OCI-LY3 (cell line): ENCODE measurements around the gene KRT23.

Source experiments
- H2AFZ ChIP-seq: fragments of 200-600, 300-600 bp; shearing (Covaris generic); 2 replicates; pipeline ENCODE4 v1.6.0; 2014; ENCODE audit warnings: antibody characterized with exemption, low read depth, low read length
- H3K27ac ChIP-seq: fragments of 200-600, 300-600 bp; sonication (generic); 2 replicates; pipeline ENCODE4 v1.5.1; 2014; ENCODE audit warnings: mild to moderate bottlenecking, low read length, moderate library complexity, mixed read lengths
- H3K27me3 ChIP-seq: fragments of 200-600, 300-600 bp; sonication (generic); 2 replicates; pipeline ENCODE4 v1.6.1; 2014; ENCODE audit warnings: low read depth, low read length, mixed read lengths
- H3K36me3 ChIP-seq: fragments of 200-600, 300-600 bp; sonication (generic); replicated peaks from 2 replicates; pipeline ENCODE3; 2014; ENCODE audit warnings: low read depth, low read length, mixed read lengths
- H3K4me1 ChIP-seq: fragments of 300-600, 200-600 bp; sonication (generic); 2 replicates; pipeline ENCODE4 v1.6.1; 2014; ENCODE audit warnings: low read length, mixed read lengths
- H3K4me2 ChIP-seq: fragments of 200-600, 300-600 bp; sonication (generic); 2 replicates; pipeline ENCODE4 v1.6.1; 2014; ENCODE audit warnings: low read length, mixed read lengths
- H3K4me3 ChIP-seq: fragments of 300-600, 200-600 bp; sonication (generic); 2 replicates; pipeline ENCODE4 v1.5.1; 2014; ENCODE audit warnings: antibody characterized with exemption, mild to moderate bottlenecking, low read length, moderate library complexity
- H3K79me2 ChIP-seq: fragments of 300-600, 200-600 bp; shearing (Covaris generic); 2 replicates; pipeline ENCODE4 v1.6.1; 2014; ENCODE audit warnings: mild to moderate bottlenecking, low read length, mixed read lengths
- H3K9ac ChIP-seq: fragments of 300-600, 200-600 bp; shearing (Covaris generic); 2 replicates; pipeline ENCODE4 v1.6.0; 2014; ENCODE audit warnings: mild to moderate bottlenecking, low read length, moderate library complexity
- H3K9me3 ChIP-seq: fragments of 200-600, 300-600 bp; shearing (Covaris generic); 2 replicates; pipeline ENCODE4 v1.6.1; 2014; ENCODE audit warnings: low read length, mixed read lengths; ENCODE audit not compliant: insufficient read depth
- H4K20me1 ChIP-seq: fragments of 200-600, 300-600 bp; sonication (generic); 2 replicates; pipeline ENCODE4 v1.6.1; 2016; ENCODE audit warnings: low read length, mixed read lengths; ENCODE audit not compliant: insufficient read depth
- EZH2phosphoT487 ChIP-seq: fragments of 200-600 bp; shearing (Covaris generic); IDR thresholded peaks from 2 replicates; pipeline ENCODE4 v1.6.1; 2018; ENCODE audit warnings: antibody characterized with exemption, mixed run types, low read depth
- TF ChIP-seq, protein P1 (sequence below): fragments of 200-600, 300-600 bp; sonication (generic); IDR thresholded peaks from 2 replicates; pipeline ENCODE4 v1.5.1; 2014; ENCODE audit warnings: antibody characterized with exemption, low read length, low read depth

The KRT23 gene

DNA sequence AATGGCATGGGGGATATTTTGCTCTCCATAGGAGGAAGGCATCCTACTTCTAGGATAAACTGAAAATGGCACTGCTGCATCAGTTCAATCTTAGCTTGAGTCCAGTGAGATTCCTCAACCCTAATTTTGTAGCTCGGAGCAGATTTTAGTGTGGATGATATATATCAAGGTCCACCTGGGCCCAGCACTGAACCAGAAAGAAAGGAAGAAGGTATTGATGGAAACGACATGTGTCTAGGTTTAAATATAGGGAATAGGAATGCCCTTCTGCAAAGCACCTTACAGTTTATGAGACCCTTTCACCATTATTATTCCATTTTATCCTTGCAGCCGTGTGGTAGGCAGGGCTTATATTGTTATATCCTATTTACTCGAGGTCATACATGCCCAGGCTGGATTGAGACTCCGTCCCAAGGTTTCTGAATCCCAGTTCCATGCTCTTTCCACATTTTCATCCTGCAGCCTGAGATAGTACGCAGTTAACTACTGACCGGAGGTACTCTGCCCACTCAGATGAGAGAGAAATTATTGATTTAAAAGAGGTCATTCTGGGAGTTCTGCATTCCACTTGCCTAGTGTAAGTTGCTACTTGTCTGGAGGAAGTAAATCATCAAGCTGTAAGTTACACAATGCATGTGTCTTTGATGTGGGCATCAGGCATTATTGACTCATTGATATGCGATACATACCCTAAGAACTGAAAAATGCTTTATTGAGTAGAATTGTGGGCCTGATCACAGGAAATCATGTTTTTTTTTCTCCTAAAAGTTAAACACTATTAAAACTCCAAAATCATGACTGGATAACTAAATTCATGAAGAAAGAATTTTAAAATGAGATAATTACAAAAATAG is 19.2 kb upstream of the KRT23 start:
- TF ChIP-seq, protein P1, sequence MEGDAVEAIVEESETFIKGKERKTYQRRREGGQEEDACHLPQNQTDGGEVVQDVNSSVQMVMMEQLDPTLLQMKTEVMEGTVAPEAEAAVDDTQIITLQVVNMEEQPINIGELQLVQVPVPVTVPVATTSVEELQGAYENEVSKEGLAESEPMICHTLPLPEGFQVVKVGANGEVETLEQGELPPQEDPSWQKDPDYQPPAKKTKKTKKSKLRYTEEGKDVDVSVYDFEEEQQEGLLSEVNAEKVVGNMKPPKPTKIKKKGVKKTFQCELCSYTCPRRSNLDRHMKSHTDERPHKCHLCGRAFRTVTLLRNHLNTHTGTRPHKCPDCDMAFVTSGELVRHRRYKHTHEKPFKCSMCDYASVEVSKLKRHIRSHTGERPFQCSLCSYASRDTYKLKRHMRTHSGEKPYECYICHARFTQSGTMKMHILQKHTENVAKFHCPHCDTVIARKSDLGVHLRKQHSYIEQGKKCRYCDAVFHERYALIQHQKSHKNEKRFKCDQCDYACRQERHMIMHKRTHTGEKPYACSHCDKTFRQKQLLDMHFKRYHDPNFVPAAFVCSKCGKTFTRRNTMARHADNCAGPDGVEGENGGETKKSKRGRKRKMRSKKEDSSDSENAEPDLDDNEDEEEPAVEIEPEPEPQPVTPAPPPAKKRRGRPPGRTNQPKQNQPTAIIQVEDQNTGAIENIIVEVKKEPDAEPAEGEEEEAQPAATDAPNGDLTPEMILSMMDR = no peak
- TF ChIP-seq EZH2phosphoT487 = no peak
- H4K20me1 ChIP-seq = no peaks in the 10 kb centered on the region
- no peak overlapping the region for H3K4me3 ChIP-seq
- no peak overlapping the region for H3K4me2 ChIP-seq
- no peak overlapping the region for H2AFZ ChIP-seq
- H3K9ac ChIP-seq = no peak overlapping the region
- no peaks in the 10 kb centered on the region for H3K9me3 ChIP-seq
- no peaks in the 10 kb centered on the region for H3K79me2 ChIP-seq
- H3K27me3 ChIP-seq = peaks cover 41% of the 10 kb centered on the region
- H3K27ac ChIP-seq = no peak overlapping the region
- no peaks in the 10 kb centered on the region for H3K4me1 ChIP-seq
- H3K36me3 ChIP-seq = no peaks in the 10 kb centered on the region

- Histone ChIP-seq H3K9me3 (no peaks in the 10 kb centered on the region), H4K20me1 (no peaks in the 10 kb centered on the region), H3K36me3 (no peaks in the 10 kb centered on the region), H2AFZ (no peak overlapping the region), H3K4me3 (no peak overlapping the region), H3K79me2 (no peaks in the 10 kb centered on the region), H3K4me1 (no peaks in the 10 kb centered on the region), H3K27me3 (peaks cover 42% of the 10 kb centered on the region), H3K9ac (no peak overlapping the region), H3K4me2 (no peak overlapping the region), H3K27ac (no peak overlapping the region)
- no peak for TF ChIP-seq EZH2phosphoT487
- TF ChIP-seq, protein P1 = no peak
Observed at GRCh38 chr17:40953881-40954280, 16.4 kb upstream of the KRT23 start.

GRCh38 chr17:40952661-40953060 is 15.2 kb upstream of the KRT23 start:
- H3K4me3 ChIP-seq = no peak overlapping the region
- H3K27me3 ChIP-seq = peaks cover 42% of the 10 kb centered on the region
- H3K27ac ChIP-seq = no peak overlapping the region
- H3K79me2 ChIP-seq = no peaks in the 10 kb centered on the region
- no peaks in the 10 kb centered on the region for H4K20me1 ChIP-seq
- H3K4me2 ChIP-seq = no peak overlapping the region
- no peaks in the 10 kb centered on the region for H3K9me3 ChIP-seq
- no peak for TF ChIP-seq EZH2phosphoT487
- TF ChIP-seq, protein P1 = no peak
- H3K4me1 ChIP-seq = no peaks in the 10 kb centered on the region
- H3K36me3 ChIP-seq = no peaks in the 10 kb centered on the region
- no peak overlapping the region for H2AFZ ChIP-seq
- no peak overlapping the region for H3K9ac ChIP-seq

DNA sequence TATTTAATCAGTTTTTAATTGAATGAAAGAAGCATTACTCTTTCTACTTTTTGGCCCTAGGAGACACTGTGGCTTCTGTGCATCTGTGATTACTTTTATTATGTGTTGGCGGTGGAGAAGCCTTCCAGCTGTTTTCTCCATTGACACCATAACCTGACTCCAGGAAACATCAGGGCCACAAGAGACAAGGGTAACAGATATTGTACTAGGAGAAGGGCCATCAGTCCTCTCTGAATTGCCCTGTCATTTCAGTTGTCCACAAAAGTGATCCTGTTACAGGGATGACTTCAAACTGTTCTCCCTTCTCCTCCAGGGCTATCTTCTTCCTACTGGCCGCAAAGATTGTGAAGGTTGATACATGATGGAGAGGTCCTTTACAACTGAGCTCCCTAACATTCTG is 14.7 kb upstream of the KRT23 start:
- no peak overlapping the region for H3K4me3 ChIP-seq
- no peaks in the 10 kb centered on the region for H3K79me2 ChIP-seq
- H3K36me3 ChIP-seq = no peaks in the 10 kb centered on the region
- no peak overlapping the region for H3K27ac ChIP-seq
- H3K4me2 ChIP-seq = no peak overlapping the region
- H3K9me3 ChIP-seq = no peaks in the 10 kb centered on the region
- no peak overlapping the region for H3K9ac ChIP-seq
- peaks cover 46% of the 10 kb centered on the region for H3K27me3 ChIP-seq
- H2AFZ ChIP-seq = no peak overlapping the region
- TF ChIP-seq EZH2phosphoT487 = no peak
- TF ChIP-seq, protein P1 = no peak
- H4K20me1 ChIP-seq = no peaks in the 10 kb centered on the region
- no peaks in the 10 kb centered on the region for H3K4me1 ChIP-seq
